Gastrocnemius medialis (tissue), 4 donors: ENCODE measurements around the gene ATL1.

Experiments used
- POLR2A ChIP-seq, 2 donors: fragments of 450-650 bp; IDR thresholded peaks; one replicate each; pipeline ENCODE4 v1.6.1; 2017; ENCODE audit warnings: antibody characterized with exemption in 2 of 2, mild to moderate bottlenecking in 2 of 2, moderate library complexity in 2 of 2
- TF ChIP-seq, protein P1 (sequence below), 5 experiments: fragments of 450-650 bp in 3 of 5; fragments of 200-600 bp in 2 of 5; sonication (generic) in 2 of 5; IDR thresholded peaks in 4 of 5; conservative IDR thresholded peaks in 1 of 5; 1 replicate in 4 of 5; 2 replicates in 1 of 5; pipeline ENCODE4 v1.5.1; 2016 to 2019; ENCODE audit warnings: antibody characterized with exemption in 5 of 5, mild to moderate bottlenecking in 3 of 5, moderate library complexity in 3 of 5

DNA sequence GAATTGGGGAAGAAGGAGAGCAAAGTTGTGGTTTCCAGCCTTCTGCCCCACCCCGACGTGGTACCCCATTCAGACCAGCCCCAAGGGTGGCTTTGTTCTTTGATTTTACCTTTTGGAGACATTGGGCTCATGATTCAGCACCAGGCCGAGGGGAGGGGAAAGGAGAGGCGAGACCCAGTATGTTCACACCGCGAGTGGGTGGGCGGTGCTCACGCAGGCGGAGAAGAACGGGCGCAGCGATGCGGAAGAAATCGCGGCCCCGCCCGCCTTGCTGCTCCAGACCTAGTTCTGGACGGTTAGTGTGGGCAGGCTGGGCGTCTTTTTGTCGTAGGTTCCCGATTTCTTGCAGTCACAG is 963 bp downstream of the ATL1 start:
- TF ChIP-seq, protein P1, sequence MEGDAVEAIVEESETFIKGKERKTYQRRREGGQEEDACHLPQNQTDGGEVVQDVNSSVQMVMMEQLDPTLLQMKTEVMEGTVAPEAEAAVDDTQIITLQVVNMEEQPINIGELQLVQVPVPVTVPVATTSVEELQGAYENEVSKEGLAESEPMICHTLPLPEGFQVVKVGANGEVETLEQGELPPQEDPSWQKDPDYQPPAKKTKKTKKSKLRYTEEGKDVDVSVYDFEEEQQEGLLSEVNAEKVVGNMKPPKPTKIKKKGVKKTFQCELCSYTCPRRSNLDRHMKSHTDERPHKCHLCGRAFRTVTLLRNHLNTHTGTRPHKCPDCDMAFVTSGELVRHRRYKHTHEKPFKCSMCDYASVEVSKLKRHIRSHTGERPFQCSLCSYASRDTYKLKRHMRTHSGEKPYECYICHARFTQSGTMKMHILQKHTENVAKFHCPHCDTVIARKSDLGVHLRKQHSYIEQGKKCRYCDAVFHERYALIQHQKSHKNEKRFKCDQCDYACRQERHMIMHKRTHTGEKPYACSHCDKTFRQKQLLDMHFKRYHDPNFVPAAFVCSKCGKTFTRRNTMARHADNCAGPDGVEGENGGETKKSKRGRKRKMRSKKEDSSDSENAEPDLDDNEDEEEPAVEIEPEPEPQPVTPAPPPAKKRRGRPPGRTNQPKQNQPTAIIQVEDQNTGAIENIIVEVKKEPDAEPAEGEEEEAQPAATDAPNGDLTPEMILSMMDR (IDR thresholded peaks at IDR 0.05 in 4 of 5, conservative IDR thresholded peaks at IDR 0.05 in 1 of 5), result no peak
- peak in 1 of 2 donors; percentile 29 for TF ChIP-seq POLR2A (IDR thresholded peaks at IDR 0.05)
